ENCODE measurements around the gene ATP10A. TPM values are rescaled to one million over a fixed set of nuclear protein-coding genes. Genes with fewer than 3 reads are reported as not detected.

The ATP10A gene
- total and polyA plus RNA-seq, 7 donors: 0.08 to 0.60 (median 0.36) TPM

DNA sequence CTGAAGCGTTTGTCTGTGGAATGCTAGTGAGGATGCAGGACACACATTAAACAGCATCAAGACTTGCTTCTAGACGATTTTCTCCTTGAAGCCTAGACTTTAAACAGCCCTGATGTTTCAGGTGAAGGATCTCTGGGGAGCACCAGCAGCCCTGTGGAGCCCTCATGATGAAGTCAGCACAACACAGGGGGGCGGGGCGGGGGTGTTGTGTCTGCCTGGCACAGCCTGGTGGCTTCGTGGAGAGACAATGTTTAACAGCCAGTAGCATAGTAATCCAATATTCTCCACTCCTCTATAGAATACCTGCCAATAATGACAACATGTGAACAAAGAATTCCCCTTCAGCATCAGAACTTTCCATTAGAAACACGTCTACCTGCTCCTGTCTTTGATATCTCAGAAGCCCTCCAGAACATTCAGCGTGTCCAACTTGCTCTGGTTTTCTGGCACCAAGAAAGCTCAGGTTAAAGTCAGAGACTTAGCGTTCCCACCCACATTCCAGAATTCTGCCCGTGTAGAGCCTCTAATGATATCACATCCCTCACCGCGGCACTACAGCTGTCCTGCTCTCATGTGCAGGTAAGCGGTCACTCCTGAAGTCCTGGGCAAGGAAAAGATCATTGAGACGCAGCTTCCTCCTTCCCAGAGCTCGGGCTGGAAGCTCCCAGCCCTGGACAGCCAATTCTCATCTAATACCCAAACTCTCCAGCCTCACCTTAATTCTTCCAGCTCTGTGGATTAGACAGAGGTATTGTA, 98.0 kb downstream of the ATP10A start:
- no peak overlapping the region for H3K27ac ChIP-seq
- H3K9me3 ChIP-seq: no peaks in the 10 kb centered on the region
- intact Hi-C loops (cut with DNase I): loop anchor here in 1 of 2 donors (10.0 kb wide), 1 partner anchor 80 kb away; no protein-coding TSS in a partner anchor
- no peaks in the 10 kb centered on the region for H3K27me3 ChIP-seq (ENCODE audit: insufficient read depth in 3 of 3, low read length in 2 of 3)
- H3K4me3 ChIP-seq: no peak overlapping the region
- 82 to 90% (median 84%) methylated on average over 14 of the region's 14 CpGs for WGBS, 3 donors
- H3K4me1 ChIP-seq: peaks cover 5% of the 10 kb centered on the region
- no peak for DNase-seq
- TF ChIP-seq, protein P1, sequence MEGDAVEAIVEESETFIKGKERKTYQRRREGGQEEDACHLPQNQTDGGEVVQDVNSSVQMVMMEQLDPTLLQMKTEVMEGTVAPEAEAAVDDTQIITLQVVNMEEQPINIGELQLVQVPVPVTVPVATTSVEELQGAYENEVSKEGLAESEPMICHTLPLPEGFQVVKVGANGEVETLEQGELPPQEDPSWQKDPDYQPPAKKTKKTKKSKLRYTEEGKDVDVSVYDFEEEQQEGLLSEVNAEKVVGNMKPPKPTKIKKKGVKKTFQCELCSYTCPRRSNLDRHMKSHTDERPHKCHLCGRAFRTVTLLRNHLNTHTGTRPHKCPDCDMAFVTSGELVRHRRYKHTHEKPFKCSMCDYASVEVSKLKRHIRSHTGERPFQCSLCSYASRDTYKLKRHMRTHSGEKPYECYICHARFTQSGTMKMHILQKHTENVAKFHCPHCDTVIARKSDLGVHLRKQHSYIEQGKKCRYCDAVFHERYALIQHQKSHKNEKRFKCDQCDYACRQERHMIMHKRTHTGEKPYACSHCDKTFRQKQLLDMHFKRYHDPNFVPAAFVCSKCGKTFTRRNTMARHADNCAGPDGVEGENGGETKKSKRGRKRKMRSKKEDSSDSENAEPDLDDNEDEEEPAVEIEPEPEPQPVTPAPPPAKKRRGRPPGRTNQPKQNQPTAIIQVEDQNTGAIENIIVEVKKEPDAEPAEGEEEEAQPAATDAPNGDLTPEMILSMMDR (IDR thresholded peaks at IDR 0.05): no peak
- no peaks in the 10 kb centered on the region for H3K36me3 ChIP-seq (ENCODE audit: insufficient read depth in 1 of 2, low read depth in 1 of 2)
- ATAC-seq: no peak

DNA sequence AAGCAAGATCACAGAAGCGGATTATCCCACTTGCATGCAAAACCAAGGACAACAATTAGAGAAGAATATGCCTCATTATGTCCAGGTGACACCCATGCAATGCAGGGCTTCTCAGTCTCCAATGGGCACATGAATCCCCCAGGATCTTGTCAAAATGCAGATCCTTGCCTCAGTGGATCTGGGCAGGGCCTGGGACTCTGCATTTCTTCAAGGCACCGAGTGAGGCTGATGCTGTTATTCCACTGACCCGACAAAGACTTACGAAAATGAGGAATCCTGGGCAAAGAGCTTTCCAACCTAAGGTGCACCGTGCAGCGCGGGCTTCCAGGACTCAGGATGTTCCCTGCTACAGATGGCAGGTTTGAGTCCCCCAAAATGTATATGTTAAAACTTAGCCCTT, 99.2 kb downstream of the ATP10A start:
- Histone ChIP-seq H3K4me3 (no peak overlapping the region), H3K9me3 (no peaks in the 10 kb centered on the region), H3K27me3 (ENCODE audit: insufficient read depth in 3 of 3, low read length in 2 of 3) (no peaks in the 10 kb centered on the region), H3K4me1 (peaks cover 5% of the 10 kb centered on the region), H3K27ac (no peak overlapping the region), H3K36me3 (ENCODE audit: insufficient read depth in 1 of 2, low read depth in 1 of 2) (no peaks in the 10 kb centered on the region)
- no peak for DNase-seq
- TF ChIP-seq, protein P1 (IDR thresholded peaks at IDR 0.05): no peak
- WGBS, 3 donors: 97 to 98% (median 97%) methylated on average over 7 of the region's 7 CpGs
- ATAC-seq: no peak
- intact Hi-C loops (cut with DNase I): loop anchor here in 1 of 2 donors (10.0 kb wide), 1 partner anchor 81 kb away; no protein-coding TSS in a partner anchor

DNA sequence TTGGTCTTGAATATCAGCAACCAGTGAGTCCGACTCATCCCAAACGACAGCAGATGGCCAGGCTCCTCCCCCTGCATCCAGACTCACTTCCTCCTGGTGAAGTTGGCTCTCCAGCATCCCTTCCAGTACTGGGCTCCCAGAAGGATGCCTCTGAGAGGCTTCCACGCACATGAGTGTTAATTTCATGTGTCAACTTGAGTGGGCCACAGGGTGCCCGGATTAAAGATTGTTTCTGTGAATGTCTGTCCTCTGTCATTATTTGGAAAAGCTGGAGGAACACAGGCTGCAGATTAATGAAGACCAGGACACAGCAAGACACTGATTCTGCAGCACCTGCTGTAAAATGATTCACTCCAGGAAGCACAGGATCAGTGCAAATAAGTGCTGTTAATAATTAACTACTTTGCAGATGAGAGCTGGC, 99.8 kb downstream of the ATP10A start:
- H3K9me3 ChIP-seq: no peaks in the 10 kb centered on the region
- 43 to 62% (median 47%) methylated on average over 4 of the region's 4 CpGs for WGBS, 3 donors
- TF ChIP-seq, protein P1 (IDR thresholded peaks at IDR 0.05): no peak
- H3K27ac ChIP-seq: no peak overlapping the region
- ATAC-seq (no peak), DNase-seq (no peak)
- H3K27me3 ChIP-seq (ENCODE audit: insufficient read depth in 3 of 3, low read length in 2 of 3): no peaks in the 10 kb centered on the region
- H3K4me3 ChIP-seq: no peak overlapping the region
- H3K4me1 ChIP-seq: peaks cover 5% of the 10 kb centered on the region
- H3K36me3 ChIP-seq (ENCODE audit: insufficient read depth in 1 of 2, low read depth in 1 of 2): no peaks in the 10 kb centered on the region
- intact Hi-C loops (cut with DNase I): loop anchor here in 1 of 2 donors (10.0 kb wide), 1 partner anchor 81 kb away; no protein-coding TSS in a partner anchor

DNA sequence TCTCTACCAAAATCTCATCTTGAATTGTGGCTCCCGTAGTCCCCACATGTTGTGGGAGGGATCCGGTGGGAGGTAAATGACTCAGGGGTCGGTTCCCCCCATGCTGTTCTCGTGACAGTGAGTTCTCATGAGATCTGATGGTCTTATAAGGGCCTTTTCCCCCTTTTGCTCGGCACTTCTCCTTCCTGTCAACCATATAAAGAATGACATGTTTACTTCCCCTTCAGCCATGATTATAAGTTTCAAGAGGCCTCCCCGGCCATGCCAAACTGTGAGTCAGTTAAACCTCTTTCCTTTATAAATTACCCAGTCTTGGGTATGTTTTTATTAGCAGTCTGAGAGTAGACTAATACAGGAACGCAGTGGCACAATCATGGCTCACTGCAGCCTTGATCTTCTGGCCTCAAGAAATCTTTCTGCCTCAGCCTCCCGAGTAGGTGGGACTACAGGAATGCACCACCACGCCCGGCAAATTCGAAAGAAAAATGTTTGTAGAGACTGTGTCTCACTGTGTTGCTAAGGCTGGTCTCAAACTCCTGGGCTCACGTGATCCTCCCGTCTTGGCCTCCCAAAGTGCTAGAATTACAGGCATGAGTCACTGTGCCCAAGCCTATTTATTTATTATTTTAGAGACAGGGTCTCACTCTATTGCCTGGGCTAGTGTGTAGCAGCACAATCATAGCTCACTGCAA, 101.0 kb downstream of the ATP10A start:
- Histone ChIP-seq H3K27me3 (ENCODE audit: insufficient read depth in 3 of 3, low read length in 2 of 3) (no peaks in the 10 kb centered on the region), H3K4me1 (peaks cover 2% of the 10 kb centered on the region), H3K4me3 (no peak overlapping the region), H3K27ac (no peak overlapping the region), H3K36me3 (ENCODE audit: insufficient read depth in 1 of 2, low read depth in 1 of 2) (no peaks in the 10 kb centered on the region), H3K9me3 (no peaks in the 10 kb centered on the region)
- intact Hi-C loops (cut with DNase I): loop anchor here in 1 of 2 donors (10.0 kb wide), 1 partner anchor 83 kb away; no protein-coding TSS in a partner anchor
- no peak for DNase-seq
- WGBS, 3 donors: 86 to 94% (median 90%) methylated on average over 13 of the region's 13 CpGs
- TF ChIP-seq, protein P1 (IDR thresholded peaks at IDR 0.05): no peak
- ATAC-seq: no peak
